ENCODE data around the gene SPN.
A peak's percentile ranks its signal among the peaks of the same experiment; 100 is the strongest.
"Not testable (repeated sequence)": the region's sequence is repeated elsewhere in the genome, so short reads cannot be mapped to it uniquely, and the experiment has no call there.

SPN gene

GRCh38 chr16:29626778-29627331 is 36.2 kb upstream of the SPN start:
- DNase-seq (ENCODE audit: low read depth): peak; percentile 76
- not testable (repeated sequence) for H3K4me3 ChIP-seq (ENCODE audit: low read depth, low read length)
- TF ChIP-seq MAX (IDR thresholded peaks at IDR 0.05; ENCODE audit: low read depth, low read length): 0 out of 2 replicates have a peak, but pooled peaks have one; percentile 11

GRCh38 chr16:29627661-29628075 is 35.4 kb upstream of the SPN start:
- DNase-seq (ENCODE audit: low read depth): peak; percentile 88

GRCh38 chr16:29628707-29629106 is 34.3 kb upstream of the SPN start:
- not testable (repeated sequence) for H3K4me3 ChIP-seq (ENCODE audit: low read depth, low read length); DNase-seq (ENCODE audit: low read depth)

More at GRCh38 chr16:29627661-29628075, 35.4 kb upstream of the SPN start:
- not testable (repeated sequence) for H3K4me3 ChIP-seq (ENCODE audit: low read depth, low read length)
- TF ChIP-seq MYC (IDR thresholded peaks at IDR 0.05; ENCODE audit: low read depth, low read length) (peak; percentile 51; the same call in 1 of the 2 replicates), MAX (IDR thresholded peaks at IDR 0.05; ENCODE audit: low read depth, low read length) (peak; percentile 33; the same call in 1 of the 2 replicates)

GRCh38 chr16:29629318-29629717 is 33.7 kb upstream of the SPN start:
- not testable (repeated sequence) for DNase-seq (ENCODE audit: low read depth); H3K4me3 ChIP-seq (ENCODE audit: low read depth, low read length)

- not testable (repeated sequence) for H3K4me3 ChIP-seq (ENCODE audit: low read depth, low read length); DNase-seq (ENCODE audit: low read depth)
Observed at GRCh38 chr16:29631658-29632057, 31.4 kb upstream of the SPN start.

- not testable (repeated sequence) for DNase-seq (ENCODE audit: low read depth); H3K4me3 ChIP-seq (ENCODE audit: low read depth, low read length)
Observed at GRCh38 chr16:29635902-29636301, 27.1 kb upstream of the SPN start.

GRCh38 chr16:29636368-29636767 is 26.7 kb upstream of the SPN start:
- not testable (repeated sequence) for H3K4me3 ChIP-seq (ENCODE audit: low read depth, low read length); DNase-seq (ENCODE audit: low read depth)

- H3K4me3 ChIP-seq (ENCODE audit: low read depth, low read length); DNase-seq (ENCODE audit: low read depth): not testable (repeated sequence)
Observed at GRCh38 chr16:29638751-29639150, 24.3 kb upstream of the SPN start.

- TF ChIP-seq MYC (IDR thresholded peaks at IDR 0.05; ENCODE audit: low read depth, low read length) (peak; percentile 22; the same call in 1 of the 2 replicates), POLR2A (IDR thresholded peaks at IDR 0.05; ENCODE audit: extremely low read depth, insufficient read length) (no peak)
- peak; percentile 74 for DNase-seq (ENCODE audit: low read depth)
- no peak overlapping the region for H3K4me3 ChIP-seq (ENCODE audit: low read depth, low read length)
Observed at GRCh38 chr16:29641561-29641960, 21.5 kb upstream of the SPN start.

- no peak for DNase-seq (ENCODE audit: low read depth)
- TF ChIP-seq MYC (IDR thresholded peaks at IDR 0.05; ENCODE audit: low read depth, low read length): no peak
- no peak for TF ChIP-seq POLR2A (IDR thresholded peaks at IDR 0.05; ENCODE audit: extremely low read depth, insufficient read length)
- TF ChIP-seq CTCF (IDR thresholded peaks at IDR 0.05; ENCODE audit: low read depth, low read length): no peak
- no peak for TF ChIP-seq MAX (IDR thresholded peaks at IDR 0.05; ENCODE audit: low read depth, low read length)
Observed at GRCh38 chr16:29643596-29643995, 19.5 kb upstream of the SPN start.

GRCh38 chr16:29644338-29644857 is 18.6 kb upstream of the SPN start:
- no peak overlapping the region for H3K4me3 ChIP-seq (ENCODE audit: low read depth, low read length)
- no peak for DNase-seq (ENCODE audit: low read depth)
- no peak for TF ChIP-seq CTCF (IDR thresholded peaks at IDR 0.05; ENCODE audit: low read depth, low read length)
- TF ChIP-seq POLR2A (IDR thresholded peaks at IDR 0.05; ENCODE audit: extremely low read depth, insufficient read length): no peak
- no peak for TF ChIP-seq MYC (IDR thresholded peaks at IDR 0.05; ENCODE audit: low read depth, low read length)
- TF ChIP-seq MAX (IDR thresholded peaks at IDR 0.05; ENCODE audit: low read depth, low read length): no peak

More at GRCh38 chr16:29643596-29643995, 19.5 kb upstream of the SPN start:
- no peak overlapping the region for H3K4me3 ChIP-seq (ENCODE audit: low read depth, low read length)

All from NB4 (cell line).